NCI-H2107 treated with DMSO at 0.1 percent for 48 hours (cell line): ENCODE results near the gene SH2D6.
"Not testable (repeated sequence)": the region's sequence is repeated elsewhere in the genome, so short reads cannot be mapped to it uniquely, and the experiment has no call there.

Experiments used
- DNase-seq: peaks from one replicate; lab custom pipeline; 2025; ENCODE audit not compliant: unreplicated experiment; lab: John Stamatoyannopoulos, UW

The SH2D6 gene

DNA sequence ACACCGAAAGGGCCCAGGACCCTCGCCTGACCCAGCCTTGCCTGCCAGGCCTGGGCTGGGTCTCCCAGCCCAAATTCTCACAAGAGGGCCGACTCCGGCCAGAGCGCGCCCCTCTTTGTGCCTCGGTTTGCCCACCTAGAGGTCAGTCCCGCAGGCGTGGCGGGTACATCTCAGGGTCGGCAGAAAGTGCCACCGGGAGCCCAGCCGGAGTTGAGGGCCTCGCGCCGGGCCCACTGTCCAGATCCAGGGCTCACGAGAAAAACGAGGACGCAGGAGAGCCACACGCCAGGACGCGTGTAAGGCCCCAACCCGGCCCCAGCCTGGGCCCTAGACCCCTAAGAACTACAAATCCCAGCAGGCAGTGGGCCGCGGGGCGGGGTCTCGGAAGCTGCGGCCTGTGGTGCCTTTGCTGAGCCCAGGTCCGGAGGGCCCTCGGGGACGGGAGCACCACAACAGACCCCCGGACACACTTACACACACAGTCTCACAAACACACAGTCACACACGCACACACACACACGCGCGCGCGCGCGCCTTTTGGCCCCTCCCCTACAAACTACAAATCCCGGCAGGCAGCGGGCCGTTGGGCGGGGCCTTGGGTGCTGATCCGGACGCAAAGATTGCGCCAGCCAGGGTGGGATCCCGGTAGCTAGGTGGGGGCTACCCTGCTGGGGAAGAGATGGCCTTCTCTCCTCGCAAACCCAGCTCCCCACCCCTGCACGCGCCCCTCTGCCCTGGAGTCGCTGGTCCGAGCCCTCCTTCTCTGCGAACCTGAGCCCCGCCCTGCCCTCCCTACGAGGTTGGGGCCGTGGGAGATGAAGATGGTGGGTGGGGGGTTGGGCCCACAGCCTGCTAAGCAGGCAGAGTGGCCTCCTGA is at the start of gene SH2D6:
Gene SH2D6, plus strand, starts transcription at position 583 of the 877 bp plus-strand sequence. CDS start 10,752 bp downstream, outside the sequence.
- DNase-seq, result peak; percentile 24

DNA sequence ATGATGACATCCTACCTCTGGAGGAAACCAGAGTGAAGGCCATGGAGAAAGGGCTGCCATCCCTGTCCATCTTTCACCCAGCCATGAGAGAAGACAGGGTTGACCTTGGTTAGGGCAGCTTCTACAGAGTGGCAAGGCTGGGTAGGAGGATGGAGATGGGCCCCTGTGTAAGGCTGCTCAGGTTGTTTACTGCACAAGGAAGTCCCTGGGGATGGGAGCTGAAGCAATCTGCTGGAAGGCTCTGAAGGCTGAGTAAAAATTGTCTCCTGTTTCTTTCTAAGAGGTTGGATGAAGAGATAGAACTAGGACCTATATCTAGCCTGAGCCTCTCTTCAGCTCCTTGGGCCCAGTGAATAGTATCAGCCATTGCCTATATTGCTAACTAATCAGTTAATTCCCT is 49.6 kb upstream of the SH2D6 start:
- no peak for DNase-seq

DNA sequence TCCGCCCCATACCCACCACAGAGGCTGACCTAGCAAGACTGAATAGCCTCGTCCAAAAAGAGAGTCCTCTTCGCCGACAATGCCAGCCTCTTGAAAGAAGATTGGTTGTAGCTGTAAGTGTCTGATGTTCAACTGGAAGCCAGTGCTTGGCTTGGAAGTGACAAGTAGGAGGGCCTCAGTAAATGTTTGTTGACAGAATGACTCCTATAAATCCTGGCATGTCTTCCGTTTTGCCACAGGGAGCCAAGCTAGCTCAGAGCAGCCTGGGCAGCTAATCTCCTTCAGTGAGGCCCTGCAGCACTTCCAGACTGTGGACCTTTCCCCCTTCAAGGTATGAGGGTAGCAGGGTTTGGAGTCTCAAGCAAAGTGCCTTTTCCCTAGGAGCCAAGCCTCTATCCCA is 49.0 kb upstream of the SH2D6 start:
- DNase-seq, result no peak

DNA sequence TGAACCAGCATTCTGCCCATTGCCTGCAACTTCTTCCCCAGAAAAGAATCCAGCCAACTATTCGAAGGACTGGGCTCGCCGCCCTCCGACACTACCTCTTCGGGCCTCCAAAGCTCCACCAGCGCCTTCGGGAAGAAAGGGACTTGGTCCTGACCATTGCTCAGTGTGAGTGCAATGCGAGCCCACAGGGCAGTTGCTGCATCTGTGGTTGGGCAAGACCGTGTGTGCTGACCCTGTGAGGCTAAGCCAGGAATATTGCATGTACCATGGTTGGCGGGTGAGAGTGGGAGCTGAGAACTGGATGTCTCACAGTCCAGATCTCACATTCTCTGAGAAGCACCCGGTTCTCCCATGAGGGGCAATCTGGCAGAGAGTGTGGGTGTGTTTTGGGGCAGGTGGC is 47.5 kb upstream of the SH2D6 start:
- no peak for DNase-seq

DNA sequence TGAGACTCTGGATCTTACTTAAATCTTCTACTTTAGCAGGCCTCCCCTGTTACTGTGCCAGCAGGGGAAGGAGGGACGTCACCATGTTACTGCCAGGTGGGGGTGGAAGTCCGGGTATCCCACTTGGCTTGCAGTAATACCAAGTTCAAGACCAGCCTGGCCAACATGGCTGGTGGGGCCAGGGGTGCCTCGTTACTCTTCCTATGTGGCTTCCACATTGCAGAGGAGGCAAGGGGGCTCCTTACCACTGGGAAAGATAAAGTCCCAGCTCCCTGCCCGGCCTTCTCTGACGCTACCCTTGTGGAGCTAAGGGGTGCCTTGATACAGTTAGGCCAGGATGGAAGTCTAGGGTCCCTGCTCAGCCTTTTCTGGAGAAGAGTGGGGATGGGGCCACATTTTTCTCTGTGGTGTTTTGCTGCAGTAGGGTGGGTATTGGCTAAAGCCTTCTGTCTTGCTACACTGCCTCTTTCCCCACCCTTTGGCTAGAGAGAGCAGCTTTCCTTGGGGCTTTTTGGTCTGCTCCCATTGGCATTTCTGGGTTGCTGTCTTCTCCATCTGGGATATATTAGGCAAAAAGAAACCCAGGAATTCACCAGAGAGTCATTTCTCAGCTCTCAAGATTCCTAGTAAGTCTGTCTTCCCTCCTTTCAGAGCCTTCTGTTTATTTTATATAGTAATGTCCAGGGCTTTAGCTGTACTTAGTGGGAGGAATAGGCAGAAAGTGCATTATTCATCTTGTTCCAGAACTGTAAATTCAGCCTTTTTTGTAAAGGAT is 42.0 kb upstream of the SH2D6 start:
- no peak for DNase-seq

DNA sequence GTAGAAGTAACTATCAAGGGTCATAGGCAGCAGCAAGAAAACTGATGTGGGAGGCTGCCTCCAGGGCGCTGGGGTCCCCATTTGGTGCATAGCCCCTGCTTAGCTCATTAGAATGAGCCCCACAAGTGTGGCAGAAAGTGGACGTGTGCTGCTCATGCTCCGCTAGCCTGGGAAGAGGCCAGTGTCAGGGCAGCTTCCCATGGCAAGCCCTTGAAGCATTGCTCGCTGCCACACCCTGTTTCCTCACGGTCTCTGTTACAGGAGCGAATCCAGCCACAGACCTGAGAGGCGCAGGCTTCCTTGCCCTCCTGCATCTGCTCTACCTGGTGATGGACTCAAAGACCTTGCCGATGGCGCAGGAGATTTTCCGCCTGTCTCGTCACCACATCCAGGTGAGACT is 41.4 kb upstream of the SH2D6 start:
- no peak for DNase-seq

DNA sequence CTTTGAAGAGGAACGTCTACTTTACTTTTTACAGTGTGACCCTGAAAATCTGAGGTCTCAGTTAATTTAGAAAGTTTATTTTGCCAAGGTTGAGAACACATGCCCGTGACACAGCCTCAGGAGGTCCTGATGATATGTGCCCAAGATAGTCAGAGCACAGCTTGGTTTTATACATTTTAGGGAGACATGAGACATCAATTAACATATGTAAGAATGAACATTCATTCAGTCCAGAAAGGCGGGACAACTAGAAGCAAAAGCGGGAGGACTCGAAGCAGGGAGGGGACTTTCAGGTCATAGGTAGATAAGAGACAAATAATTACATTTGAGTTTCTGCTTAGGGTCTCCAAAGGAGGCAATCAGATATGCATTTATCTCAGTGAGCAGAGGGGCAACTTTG is 40.3 kb upstream of the SH2D6 start:
- DNase-seq, result no peak

DNA sequence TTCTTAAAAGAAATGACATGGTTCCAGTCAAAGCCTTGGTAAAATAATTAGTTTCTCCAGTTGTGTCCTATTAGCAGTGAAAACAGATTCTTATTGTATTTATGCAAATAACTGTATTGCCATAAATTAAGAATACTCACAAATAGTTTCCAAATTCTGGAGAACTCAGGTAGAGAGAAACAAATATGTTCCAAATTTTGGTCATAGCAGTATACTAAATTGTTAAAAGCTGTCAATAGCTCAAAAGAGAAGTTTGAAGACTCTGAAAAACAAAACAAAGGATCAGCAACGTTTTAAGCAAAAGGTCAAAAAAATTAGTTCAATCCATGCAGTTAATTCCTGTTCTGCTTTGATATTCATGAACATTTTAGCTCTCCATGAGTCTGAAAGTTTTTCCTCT is 38.5 kb upstream of the SH2D6 start:
- DNase-seq, result no peak

DNA sequence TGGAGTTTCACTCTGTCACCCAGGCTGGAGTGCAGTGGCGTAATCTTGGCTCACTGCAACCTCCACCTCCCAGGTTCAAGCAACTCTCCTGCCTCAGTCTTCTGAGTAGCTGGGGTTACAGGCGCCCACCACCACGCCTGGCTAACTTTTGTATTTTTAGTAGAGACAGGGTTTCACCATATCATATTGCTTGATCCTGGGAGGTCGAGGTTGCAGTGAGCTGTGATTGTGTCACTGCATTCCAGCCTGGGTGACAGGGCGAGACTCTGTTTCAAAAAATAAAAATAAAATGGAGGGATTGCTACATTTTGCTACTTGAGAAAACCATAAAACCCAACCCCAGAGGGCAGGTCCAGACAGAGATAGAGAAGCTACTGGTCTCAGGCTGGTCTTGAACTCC is 35.4 kb upstream of the SH2D6 start:
- not testable (repeated sequence) for DNase-seq

DNA sequence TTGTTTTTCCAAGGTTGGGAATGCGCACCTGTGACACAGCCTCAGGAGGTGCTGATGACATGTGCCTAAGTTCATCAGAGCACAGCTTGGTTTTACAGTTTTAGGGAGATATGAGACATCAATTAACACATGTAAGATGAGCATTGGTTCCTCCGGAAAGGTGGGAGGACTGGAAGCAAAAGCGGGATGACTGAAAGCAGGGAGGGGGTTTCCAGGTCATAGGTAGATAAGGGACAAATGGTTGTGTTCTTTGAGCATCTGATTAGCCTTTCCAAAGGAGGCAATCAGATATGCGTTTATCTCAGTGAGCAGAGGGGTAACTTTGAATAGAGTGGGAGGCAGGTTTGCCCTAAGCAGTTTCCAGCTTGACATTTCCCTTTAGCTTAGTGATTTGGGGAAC is 34.7 kb upstream of the SH2D6 start:
- no peak for DNase-seq

DNA sequence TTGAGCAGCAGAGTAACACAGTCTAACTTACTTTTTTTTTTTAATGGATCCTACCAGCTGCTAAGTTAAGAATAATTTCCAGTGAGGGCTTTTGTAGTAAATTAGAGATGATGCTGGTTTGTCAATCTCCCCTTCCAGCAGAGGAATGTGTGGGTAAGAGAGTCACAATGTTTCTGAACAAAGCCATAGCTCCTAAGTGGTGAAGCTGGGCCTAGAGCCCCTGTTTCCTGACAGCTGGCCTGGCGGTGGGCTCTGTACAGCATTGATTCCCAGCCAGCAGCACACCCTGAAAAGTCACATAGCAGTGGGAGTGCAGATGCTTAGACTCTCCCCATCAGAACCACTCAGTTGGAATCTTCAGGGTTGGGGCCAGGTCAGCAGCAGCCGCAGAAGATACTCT is 32.8 kb upstream of the SH2D6 start:
- no peak for DNase-seq

DNA sequence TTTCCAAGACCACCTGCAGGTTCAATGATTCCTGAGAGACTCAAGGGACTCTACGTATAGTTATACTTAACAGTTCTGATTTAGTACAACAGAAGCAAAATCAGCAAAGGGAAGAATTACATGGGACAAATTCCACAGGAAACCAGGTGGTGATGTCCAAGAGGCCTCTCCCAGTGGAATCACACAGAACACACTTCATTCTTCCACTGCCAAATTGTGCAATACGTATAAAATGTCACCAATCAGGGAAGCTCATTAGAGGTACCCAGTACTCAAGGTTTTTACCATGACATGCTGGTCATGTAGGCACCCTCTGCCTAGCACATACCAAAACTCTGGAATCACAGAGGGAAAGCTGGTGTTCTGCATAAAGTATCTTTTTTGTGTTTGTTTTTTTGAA is 30.8 kb upstream of the SH2D6 start:
- DNase-seq, result no peak

DNA sequence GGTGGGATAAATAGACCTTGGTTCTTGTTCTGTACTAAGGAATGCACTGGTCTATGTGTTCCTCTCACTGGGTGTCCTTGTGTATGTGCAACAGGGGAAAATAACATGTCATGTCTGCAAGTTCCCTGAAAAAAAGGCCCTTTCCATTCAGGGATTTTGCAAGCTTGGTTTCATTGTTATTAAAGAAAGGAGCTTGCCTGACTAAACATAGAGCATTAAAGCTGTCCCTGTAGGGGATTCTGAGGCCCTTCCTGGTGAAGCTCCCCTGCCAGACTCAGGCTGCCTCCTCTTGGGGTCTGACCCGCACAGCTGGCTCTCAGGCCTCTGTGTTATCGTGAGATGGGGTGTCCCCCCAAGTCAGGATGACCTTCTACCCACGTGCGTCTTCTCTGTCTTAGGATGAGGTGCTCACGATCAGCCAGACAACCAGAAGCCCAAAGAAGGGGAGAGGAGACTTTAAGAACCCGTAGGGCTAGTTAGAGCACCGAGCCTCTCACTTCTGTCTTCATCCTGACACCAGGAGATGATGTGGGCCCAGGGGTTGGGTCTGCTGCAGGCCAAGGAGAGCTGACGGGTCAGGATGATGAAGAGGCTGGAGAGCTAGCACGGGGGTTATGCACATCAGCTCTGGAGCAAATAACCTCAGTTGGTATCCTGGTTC is 29.5 kb upstream of the SH2D6 start:
- no peak for DNase-seq

DNA sequence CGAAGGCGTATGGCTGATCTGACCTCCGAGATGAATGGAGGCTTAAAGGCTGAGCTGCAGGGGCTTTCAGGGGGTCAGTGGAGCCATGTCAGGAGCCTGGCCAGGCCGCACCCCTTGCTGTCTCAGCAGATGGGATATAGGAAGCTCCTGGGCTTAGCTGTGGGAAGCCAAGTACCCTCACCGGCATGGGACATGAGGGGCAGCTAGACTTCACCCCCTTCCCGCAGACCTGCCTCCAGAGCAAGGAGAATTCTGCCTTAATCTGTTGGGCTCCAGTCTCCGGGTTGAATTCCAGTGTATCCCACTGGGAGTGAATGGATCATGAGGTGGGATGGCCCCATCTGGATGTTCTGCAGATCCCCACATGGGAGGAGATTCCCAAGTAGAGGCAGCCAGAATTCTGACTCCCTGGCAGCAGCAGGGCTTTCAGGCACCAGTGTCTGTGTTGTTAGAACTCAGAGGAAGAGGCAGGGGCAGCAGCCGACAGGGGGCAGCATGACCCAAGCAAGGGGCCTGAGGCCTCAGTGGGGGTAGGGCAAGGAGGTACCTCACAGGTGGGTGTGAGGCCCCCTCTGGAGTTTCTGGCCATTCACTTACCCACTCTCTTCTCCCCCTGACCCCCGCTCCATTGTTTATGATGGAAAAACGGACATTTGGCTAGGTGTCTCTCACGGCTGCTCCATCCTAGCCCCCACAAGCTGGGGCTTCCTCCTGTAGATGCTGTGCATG is 27.4 kb upstream of the SH2D6 start:
- DNase-seq, result no peak

DNA sequence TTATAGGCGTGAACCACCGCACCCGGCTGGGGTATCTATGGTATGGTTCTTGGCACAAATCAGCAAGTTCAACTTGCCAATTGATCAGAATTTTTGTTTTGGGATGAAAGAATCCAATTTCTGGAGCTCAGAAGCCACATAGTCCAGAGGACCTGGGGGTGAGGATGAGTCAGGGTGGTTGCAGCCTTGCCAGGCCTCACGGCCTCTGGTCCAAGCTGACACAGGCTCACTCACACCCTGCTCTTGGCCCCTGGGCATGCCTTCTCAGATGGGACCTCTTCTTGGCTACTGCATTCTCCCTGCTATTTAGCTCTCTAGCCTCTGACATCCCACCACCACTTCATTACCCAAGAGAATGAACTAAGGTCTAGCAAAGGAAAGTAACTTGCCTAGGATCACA is 24.7 kb upstream of the SH2D6 start:
- DNase-seq, result no peak

DNA sequence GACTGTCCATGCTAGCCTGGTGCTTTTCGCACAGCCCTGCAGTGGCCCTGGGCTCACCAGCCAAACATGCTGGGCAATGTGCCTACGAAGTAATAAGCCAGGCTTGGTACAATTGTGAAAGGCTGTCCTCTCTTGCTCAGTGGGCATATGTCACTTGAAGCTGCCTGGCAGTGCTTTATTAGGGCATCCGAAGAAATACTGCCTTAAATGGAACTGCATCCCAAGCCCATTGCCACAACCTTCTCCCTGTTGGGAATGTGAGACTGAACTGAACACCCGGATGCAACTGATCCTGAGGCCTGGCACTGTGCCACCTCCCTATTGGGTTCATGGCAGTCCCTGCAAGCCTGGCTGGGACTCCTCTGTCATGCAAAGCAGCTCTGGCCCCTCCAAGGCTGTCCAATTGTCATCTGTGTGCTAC is 24.2 kb upstream of the SH2D6 start:
- DNase-seq, result peak; percentile 66

DNA sequence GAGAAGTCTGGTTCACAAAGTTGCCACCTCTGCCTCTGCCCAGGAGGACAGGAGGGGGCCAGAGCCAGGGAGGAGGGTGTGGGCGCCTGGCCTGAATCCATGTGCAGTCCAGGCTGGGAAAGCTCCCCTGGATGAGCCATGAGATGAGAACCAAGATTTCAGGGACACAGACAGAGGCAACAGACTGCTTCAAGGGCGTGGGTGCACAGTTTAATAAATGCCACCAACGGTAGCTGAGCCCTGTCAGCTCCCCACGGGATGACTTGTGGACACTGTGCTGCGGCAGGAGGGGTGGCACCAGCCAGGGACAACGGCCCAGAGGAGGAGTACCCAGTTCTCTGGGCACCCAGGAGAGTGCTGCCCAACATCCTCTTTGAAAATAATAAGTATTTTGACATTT is 23.5 kb upstream of the SH2D6 start:
- no peak for DNase-seq

DNA sequence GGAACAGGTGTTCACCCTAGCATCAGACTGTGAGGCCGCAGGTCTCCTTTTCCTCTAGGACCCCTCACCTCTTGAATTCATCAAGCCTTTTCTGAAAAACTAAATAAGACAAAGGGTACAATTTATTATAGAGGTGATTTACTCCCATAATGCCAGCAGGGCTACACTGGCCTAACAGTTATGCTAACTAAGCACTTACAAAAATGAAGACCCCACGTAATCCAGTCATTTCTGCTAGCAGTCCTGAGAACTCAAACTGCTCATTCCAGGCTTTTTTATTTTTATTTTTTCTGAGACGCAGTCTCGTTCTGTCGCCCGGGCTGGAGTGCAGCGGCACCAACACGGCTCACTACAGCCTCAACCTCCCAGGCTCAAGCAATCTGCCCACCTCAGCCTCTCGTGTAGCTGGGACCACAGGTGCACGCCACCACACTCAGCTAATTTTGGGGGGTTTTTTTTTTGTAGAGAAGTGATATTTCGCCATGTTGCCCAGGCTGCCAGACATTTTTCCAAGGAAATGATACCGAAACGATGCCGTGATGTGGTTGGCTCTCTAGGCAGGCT is 22.5 kb upstream of the SH2D6 start:
- DNase-seq, result no peak

DNA sequence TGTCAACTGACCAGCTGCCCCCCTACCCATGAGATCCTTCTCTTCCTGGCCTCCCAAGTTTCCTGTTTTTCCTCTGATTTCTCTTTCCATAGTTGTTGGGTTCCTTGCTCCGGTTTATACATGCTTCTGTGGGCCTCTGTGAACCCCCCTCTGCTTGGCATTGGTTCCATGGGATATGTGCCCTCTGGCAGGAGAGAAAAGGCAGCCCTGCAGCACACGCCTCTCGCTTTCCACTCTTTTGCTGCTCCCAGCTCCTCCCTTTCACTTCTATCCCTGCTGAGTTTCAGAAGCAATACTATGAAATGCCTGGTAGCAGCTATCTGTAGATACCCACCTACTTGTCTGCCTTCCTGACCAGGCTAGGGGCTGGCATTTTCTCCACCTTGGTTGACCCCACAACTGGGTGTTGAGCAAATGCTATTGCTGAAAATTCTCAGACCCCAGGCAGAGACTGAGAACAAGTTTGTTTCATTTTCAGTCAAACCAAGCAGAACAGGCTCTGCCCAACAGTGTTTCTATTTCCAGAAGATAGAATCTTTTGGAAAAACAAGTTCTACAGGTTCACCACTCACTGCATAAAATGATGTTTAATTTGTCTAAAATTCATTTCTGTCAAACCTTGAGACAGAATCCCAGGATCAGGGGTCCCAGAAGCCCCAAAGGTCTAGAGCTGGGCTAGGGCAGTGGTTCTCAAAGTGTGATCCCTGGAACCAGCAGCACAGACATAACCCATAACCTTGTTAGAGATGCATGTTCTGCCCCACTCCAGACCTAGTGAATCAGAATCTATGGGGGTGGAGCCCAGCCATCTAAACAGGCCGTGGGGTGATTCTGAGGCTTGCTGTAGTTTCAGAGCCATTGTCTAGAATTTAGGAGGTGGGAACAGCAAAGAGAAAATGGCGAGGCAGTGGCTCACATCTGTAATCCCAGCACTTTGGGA is 21.7 kb upstream of the SH2D6 start:
- no peak for DNase-seq

DNA sequence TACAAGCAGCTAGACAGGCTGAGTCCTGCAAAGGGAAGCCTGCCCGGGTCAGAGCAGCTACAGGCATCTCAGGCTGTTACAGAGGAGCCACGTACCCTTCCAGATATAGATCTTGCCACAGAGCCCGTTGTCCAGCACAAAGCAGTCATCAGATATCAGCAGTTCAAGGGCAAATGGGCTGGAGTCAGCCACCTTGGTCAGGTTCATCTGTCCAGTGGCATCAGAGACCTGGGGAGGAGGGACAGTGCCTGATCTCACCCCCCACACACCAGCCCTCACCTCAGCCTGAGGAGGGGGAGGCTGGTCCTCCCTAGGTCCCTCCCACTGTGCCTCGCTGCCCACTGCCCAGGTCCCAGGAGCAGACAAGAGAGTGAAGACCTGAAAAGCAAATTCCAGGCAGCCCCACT is 20.6 kb upstream of the SH2D6 start:
- DNase-seq, result no peak
